GM19463 (cell line): ENCODE data around the gene TAS1R1.

ENCODE experiments used
- ATAC-seq: cut with Tn5 transposase; IDR thresholded peaks from one replicate; pipeline ENCODE4 v1.9.1; 2021; ENCODE audit warnings: mild to moderate bottlenecking, moderate library complexity; ENCODE audit not compliant: unreplicated experiment

The TAS1R1 gene

GRCh38 chr1:6627031-6627430, 71.9 kb downstream of the TAS1R1 start:
- ATAC-seq: no peak

DNA sequence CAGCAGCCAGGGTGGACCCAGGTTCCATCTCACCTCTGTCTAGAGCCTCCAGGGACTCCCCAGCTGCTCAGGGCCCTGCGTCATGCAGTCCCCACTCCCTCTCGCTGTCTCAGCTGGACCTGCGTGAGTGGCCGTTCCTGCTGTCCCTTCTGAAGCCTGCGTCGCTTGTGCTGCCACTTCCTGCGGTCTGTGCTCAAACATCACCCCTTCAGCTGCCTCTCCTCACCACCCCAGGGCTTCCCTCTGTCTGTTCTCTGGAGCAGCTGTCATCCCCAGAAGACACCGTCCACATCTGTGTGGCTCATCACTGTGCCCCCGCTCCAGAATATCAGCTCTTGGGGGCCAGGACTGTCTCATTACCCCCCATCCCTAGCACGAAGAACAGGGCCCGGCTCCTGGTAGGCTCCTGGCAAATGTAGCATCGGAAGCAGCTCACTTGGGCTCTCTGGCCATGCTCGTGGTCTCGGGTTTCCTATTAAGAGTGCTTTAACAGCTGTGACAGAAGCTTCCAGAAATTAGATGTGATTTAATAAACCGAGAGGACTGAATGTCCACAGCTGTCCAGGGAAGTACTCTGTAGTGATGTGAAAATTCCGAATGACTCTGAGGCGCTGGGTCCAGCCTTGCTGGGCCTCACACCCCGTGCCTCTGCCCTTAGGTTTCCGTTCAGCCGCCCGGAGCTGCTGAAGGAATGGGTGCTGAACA, 72.9 kb downstream of the TAS1R1 start:
- ATAC-seq: no peak

- ATAC-seq: no peak
Observed at GRCh38 chr1:6628971-6629479, 73.9 kb downstream of the TAS1R1 start.
